ENCODE results near the gene ALK.

- TF ChIP-seq POLR2A (IDR thresholded peaks at IDR 0.05; ENCODE audit: low read length) (no peak), GATA1 (IDR thresholded peaks at IDR 0.05; ENCODE audit: low read depth, low read length) (no peak)
These were observed 215.1 kb downstream of the ALK start for GRCh38 chr2:29706171-29706720.
